DND-41 (cell line): ENCODE data around the gene APOLD1.
A peak's percentile ranks its signal among the peaks of the same experiment; 100 is the strongest.

ENCODE experiments used
- ATAC-seq: fragments of 200-7000 bp; cut with Tn5 transposase; 3 replicates; pipeline ENCODE4 v1.9.1; 2021; ENCODE audit warnings: low read depth; ENCODE audit not compliant: insufficient read depth
- DNase-seq: peaks from one replicate; pipeline ENCODE4 v3.0.0-alpha.2; 2020
- H2AFZ ChIP-seq: 2 replicates; pipeline ENCODE4 v1.6.0; 2012; ENCODE audit warnings: low read depth, low read length
- H3K27ac ChIP-seq: 2 replicates; pipeline ENCODE4 v1.5.1; 2012; ENCODE audit warnings: low read length, inconsistent platforms
- H3K27me3 ChIP-seq: fragments of 200-600 bp; sonication (generic); 2 replicates; pipeline ENCODE4 v1.6.0; 2012; ENCODE audit warnings: low read length, mild to moderate bottlenecking, inconsistent platforms; ENCODE audit not compliant: insufficient read depth, poor library complexity
- H3K36me3 ChIP-seq: 2 replicates; pipeline ENCODE4 v1.5.1; 2012; ENCODE audit warnings: low read length, inconsistent platforms; ENCODE audit not compliant: insufficient read depth
- H3K4me1 ChIP-seq: 2 replicates; pipeline ENCODE4 v1.5.1; 2012; ENCODE audit warnings: mild to moderate bottlenecking, low read length; ENCODE audit not compliant: insufficient read depth
- H3K4me2 ChIP-seq: 2 replicates; pipeline ENCODE4 v1.6.0; 2012; ENCODE audit warnings: mild to moderate bottlenecking, moderate library complexity, low read length, inconsistent platforms; ENCODE audit not compliant: insufficient read depth
- H3K4me3 ChIP-seq, 2 experiments: fragments of 200-600 bp in 1 of 2; shearing (Covaris generic) in 1 of 2; 2 replicates each; pipeline ENCODE4 v1.5.1; 2012 to 2016; ENCODE audit warnings: inconsistent platforms in 2 of 2, low read length in 2 of 2, mild to moderate bottlenecking in 2 of 2, low read depth in 1 of 2, moderate library complexity in 1 of 2
- H3K79me2 ChIP-seq: 2 replicates; pipeline ENCODE4 v1.6.0; 2012; ENCODE audit warnings: low read length, inconsistent platforms; ENCODE audit not compliant: insufficient read depth
- H3K9ac ChIP-seq: 2 replicates; pipeline ENCODE4 v1.6.0; 2012; ENCODE audit warnings: low read depth, mild to moderate bottlenecking, inconsistent platforms, low read length, moderate library complexity
- H3K9me3 ChIP-seq: 2 replicates; pipeline ENCODE4 v1.5.1; 2012; ENCODE audit warnings: low read length, moderate library complexity, mild to moderate bottlenecking, inconsistent platforms; ENCODE audit not compliant: insufficient read depth, severe bottlenecking
- H4K20me1 ChIP-seq: 2 replicates; pipeline ENCODE4 v1.6.0; 2012; ENCODE audit warnings: low read length; ENCODE audit not compliant: insufficient read depth
- CTCF ChIP-seq: IDR thresholded peaks from 2 replicates; pipeline ENCODE4 v1.5.1; 2012; ENCODE audit warnings: borderline replicate concordance, low read length, moderate library complexity, mild to moderate bottlenecking; ENCODE audit not compliant: poor library complexity, severe bottlenecking; ENCODE audit errors: extremely low read depth
- EZH2 ChIP-seq: IDR thresholded peaks from 3 replicates; pipeline ENCODE4 v1.6.1; 2012; ENCODE audit warnings: borderline replicate concordance, low read depth, mild to moderate bottlenecking, moderate library complexity, low read length, inconsistent platforms; ENCODE audit not compliant: severe bottlenecking

Gene APOLD1

GRCh38 chr12:12779007-12779406 lies 6.5 kb upstream of the APOLD1 start:
- H3K9ac ChIP-seq: no peak overlapping the region
- no peaks in the 10 kb centered on the region for H3K27me3 ChIP-seq
- no peak overlapping the region for H3K27ac ChIP-seq
- H3K79me2 ChIP-seq: no peaks in the 10 kb centered on the region
- TF ChIP-seq EZH2 (no peak), CTCF (no peak)
- no peaks in the 10 kb centered on the region for H3K36me3 ChIP-seq
- no peaks in the 10 kb centered on the region for H4K20me1 ChIP-seq
- H3K4me2 ChIP-seq: no peak overlapping the region
- H3K4me3 ChIP-seq: no peak overlapping the region
- no peaks in the 10 kb centered on the region for H3K9me3 ChIP-seq
- no peak overlapping the region for H2AFZ ChIP-seq
- H3K4me1 ChIP-seq: no peaks in the 10 kb centered on the region
- DNase-seq (no peak), ATAC-seq (no peak)

- no peaks in the 10 kb centered on the region for H3K36me3 ChIP-seq
- ATAC-seq: no peak
- H4K20me1 ChIP-seq: no peaks in the 10 kb centered on the region
- no peak overlapping the region for H3K27ac ChIP-seq
- no peak for DNase-seq
- no peaks in the 10 kb centered on the region for H3K27me3 ChIP-seq
- H3K4me2 ChIP-seq: no peak overlapping the region
- H3K79me2 ChIP-seq: no peaks in the 10 kb centered on the region
- TF ChIP-seq EZH2 (no peak), CTCF (no peak)
- no peaks in the 10 kb centered on the region for H3K4me1 ChIP-seq
- no peaks in the 10 kb centered on the region for H3K9me3 ChIP-seq
- no peak overlapping the region for H3K9ac ChIP-seq
- H3K4me3 ChIP-seq: no peak overlapping the region
- H2AFZ ChIP-seq: no peak overlapping the region
Measured at GRCh38 chr12:12779529-12779928, 5.9 kb upstream of the APOLD1 start.

- Histone ChIP-seq H3K4me2 (no peak overlapping the region), H3K4me3 (no peak overlapping the region), H4K20me1 (no peaks in the 10 kb centered on the region), H3K36me3 (no peaks in the 10 kb centered on the region), H3K79me2 (peaks cover 7% of the 10 kb centered on the region), H3K27ac (no peak overlapping the region), H3K9me3 (no peaks in the 10 kb centered on the region), H3K27me3 (no peaks in the 10 kb centered on the region), H3K4me1 (peaks cover 40% of the 10 kb centered on the region), H3K9ac (no peak overlapping the region), H2AFZ (no peak overlapping the region)
- DNase-seq (no peak), ATAC-seq (no peak)
- TF ChIP-seq CTCF (no peak), EZH2 (no peak)
Measured at GRCh38 chr12:12784116-12784515, 1.3 kb upstream of the APOLD1 start.

- H3K27me3 ChIP-seq: no peaks in the 10 kb centered on the region
- no peaks in the 10 kb centered on the region for H3K9me3 ChIP-seq
- peak overlapping the region; percentile 99 for H3K4me2 ChIP-seq
- peak overlapping the region; percentile 87 for H3K9ac ChIP-seq
- peaks cover 40% of the 10 kb centered on the region for H3K4me1 ChIP-seq
- TF ChIP-seq EZH2 (no peak), CTCF (no peak)
- no peaks in the 10 kb centered on the region for H3K36me3 ChIP-seq
- H3K79me2 ChIP-seq: peaks cover 7% of the 10 kb centered on the region
- H4K20me1 ChIP-seq: no peaks in the 10 kb centered on the region
- peak overlapping the region; percentile 56 to 81 for H3K4me3 ChIP-seq
- DNase-seq (no peak), ATAC-seq (peak; percentile 20)
- H2AFZ ChIP-seq: peak overlapping the region; percentile 99
- H3K27ac ChIP-seq: peak overlapping the region; percentile 91
Measured at GRCh38 chr12:12786351-12786705, 869 bp downstream of the APOLD1 start.
